Stimulated activated CD4-positive, alpha-beta T cell treated with anti-CD3 and anti-CD28 coated beads, Interleukin-1b, Interleukin-23, amount 100 ng/mL, for 1 hour (primary cell): ENCODE results near the gene ASPRV1.
"Not testable (repeated sequence)": the region's sequence is repeated elsewhere in the genome, so short reads cannot be mapped to it uniquely, and the experiment has no call there.

ENCODE experiments used
- DNase-seq, 2 donors: peaks; one replicate each; pipeline ENCODE4 v3.0.0-alpha.2; 2020; ENCODE audit warnings: low read depth in 2 of 2

ASPRV1 gene

GRCh38 chr2:69961496-69961895, at the start of gene ASPRV1:
Gene ASPRV1 (minus strand): TSS chr2:69961631. CDS start chr2:69961436, 195 bp downstream.
- no peak for DNase-seq

- DNase-seq, result no peak
These were observed 49.2 kb upstream of the ASPRV1 start for GRCh38 chr2:70010576-70011111.

- no peak for DNase-seq
These were observed 48.5 kb upstream of the ASPRV1 start for GRCh38 chr2:70009762-70010575.

GRCh38 chr2:70008290-70008689, 46.9 kb upstream of the ASPRV1 start:
- no peak for DNase-seq

DNA sequence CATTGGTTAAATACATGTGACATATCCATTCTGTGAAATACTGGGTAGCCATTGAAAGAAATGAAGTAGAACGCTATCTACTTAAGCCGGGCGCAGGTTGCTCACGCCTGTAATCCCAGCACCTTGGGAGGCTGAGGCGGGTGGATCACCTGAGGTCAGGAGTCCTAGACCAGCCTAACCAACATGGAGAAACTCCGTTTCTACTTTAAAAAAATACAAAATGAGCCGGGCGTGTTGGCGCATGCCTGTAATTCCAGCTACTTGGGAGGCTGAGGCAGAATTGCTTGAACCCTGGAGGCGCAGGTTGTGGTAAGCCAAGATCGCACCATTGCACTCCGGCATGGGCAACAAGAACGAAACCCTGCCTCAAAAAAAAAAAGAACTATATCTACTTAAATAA, 45.7 kb upstream of the ASPRV1 start:
- DNase-seq, result no peak

- DNase-seq, result no peak
These were observed 45.0 kb upstream of the ASPRV1 start for GRCh38 chr2:70006447-70006784.

GRCh38 chr2:70005752-70006446, 44.5 kb upstream of the ASPRV1 start:
- no peak for DNase-seq

DNA sequence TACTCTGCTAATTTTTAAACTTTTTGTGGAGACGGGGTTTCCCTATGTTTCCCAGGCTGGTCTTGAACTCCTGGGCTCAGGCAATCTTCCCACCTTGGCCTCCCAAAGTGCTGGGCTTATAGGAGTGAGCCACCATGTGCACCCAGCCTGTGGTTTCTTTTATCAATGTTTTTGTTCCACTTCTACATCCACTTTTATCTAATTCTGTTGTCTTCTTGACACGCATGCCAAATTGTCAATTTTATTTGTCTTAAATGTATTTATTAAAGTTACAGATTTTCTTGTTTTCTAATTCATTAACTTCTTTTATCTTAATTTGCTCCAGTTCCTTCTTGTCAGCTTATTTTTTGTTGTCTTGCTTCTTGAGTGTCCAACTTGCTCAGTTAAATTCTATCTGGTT, 43.8 kb upstream of the ASPRV1 start:
- DNase-seq, result no peak

DNA sequence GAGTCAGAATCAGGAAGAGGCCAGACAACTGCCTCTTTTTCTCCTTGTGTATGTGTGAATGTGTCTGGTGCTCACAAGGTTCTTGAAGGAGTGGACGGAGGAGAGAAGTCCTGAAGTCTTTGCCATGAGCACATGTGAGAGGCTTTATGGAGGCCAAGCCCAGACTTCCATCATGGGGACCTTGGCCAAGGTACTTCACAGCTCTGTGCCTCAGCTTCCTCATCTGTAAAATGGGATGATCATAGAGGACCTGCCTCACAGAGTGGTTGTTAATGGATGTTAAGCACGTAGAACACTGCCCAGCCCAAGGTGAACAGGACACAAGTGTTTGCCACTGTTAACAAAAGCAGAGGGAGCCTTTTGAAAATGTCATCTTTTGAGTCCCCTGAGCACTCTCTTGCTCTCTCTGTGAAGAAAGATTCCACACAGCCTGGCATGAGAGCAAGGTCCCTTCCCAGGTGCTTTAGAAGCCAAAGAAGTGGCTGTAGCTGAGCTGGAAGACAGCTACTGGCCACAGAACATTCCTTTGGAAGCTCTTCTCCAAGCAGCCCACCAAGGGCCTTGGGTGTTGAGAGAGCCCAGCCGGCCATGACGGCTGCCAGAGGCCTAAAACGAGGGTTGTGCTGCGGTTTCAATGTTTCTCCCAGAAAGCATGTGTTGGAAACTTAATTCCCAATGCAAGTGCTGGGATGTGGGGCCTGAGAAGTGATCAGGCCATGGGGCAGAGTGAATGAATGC, 41.8 kb upstream of the ASPRV1 start:
- no peak for DNase-seq

GRCh38 chr2:70002241-70002899, 40.9 kb upstream of the ASPRV1 start:
- DNase-seq, result no peak

DNA sequence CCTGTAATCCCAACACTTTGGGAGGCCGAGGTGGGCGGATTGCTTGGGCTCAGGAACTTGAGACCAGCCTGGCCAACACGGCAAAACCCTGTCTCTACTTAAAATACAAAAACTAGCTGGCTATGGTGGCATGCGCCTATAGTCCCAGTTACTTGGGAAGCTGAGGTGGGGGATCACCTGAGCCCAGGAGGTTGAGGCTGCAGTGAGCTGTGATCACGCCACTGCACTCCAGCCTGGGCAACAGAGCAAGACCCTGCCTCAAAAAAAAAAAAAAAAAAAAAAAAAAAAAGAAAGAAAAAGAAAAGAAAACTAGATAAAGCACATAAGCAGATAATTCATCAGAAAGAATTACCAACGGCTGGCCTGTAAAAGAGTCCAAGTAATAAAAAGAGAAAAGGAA, 39.1 kb upstream of the ASPRV1 start:
- DNase-seq, result not testable (repeated sequence)

DNA sequence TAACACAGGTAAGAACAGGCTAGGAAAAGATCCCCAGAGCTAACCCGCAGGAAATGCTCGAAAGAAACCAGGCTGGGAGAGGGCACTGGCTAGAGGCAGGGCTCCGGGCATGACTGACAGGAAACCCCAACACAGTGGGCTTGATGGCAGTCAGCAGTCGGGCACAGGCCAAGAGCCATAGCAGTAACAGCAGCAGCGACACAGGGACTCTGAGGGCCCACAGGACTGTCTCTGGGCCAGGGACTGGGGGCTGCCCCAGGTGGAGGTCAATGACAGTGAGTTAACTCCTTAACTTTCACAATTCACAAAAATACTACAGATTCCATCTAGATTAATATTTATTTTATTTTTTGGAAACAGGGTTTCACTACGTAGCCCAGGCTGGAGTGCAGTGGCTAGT, 37.3 kb upstream of the ASPRV1 start:
- DNase-seq, result no peak

GRCh38 chr2:69997015-69997830, 35.8 kb upstream of the ASPRV1 start:
- no peak for DNase-seq

- no peak for DNase-seq
These were observed 34.1 kb upstream of the ASPRV1 start for GRCh38 chr2:69995511-69995910.

DNA sequence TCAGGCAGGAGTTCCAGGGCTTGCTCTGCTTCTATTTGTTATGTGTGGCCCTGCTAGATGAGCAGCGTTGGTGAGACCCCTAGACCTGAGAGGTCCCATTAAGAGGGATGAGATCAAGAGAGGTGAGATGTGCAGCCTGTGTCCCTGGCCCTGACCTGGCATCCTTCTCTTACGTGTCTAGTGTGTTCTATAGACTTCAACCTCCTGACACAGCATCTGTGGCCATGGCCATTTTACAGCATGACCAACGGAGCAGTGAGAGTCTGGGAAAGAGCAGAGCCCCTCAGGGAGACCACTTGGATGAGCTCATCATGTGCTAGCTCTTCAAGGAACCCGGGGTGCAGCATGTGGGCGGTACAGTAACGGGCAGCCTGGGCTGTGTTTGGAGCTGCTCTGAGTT, 32.7 kb upstream of the ASPRV1 start:
- no peak for DNase-seq

- DNase-seq, result no peak
These were observed 32.3 kb upstream of the ASPRV1 start for GRCh38 chr2:69993708-69994107.

- no peak for DNase-seq
These were observed 31.7 kb upstream of the ASPRV1 start for GRCh38 chr2:69993048-69993565.

DNA sequence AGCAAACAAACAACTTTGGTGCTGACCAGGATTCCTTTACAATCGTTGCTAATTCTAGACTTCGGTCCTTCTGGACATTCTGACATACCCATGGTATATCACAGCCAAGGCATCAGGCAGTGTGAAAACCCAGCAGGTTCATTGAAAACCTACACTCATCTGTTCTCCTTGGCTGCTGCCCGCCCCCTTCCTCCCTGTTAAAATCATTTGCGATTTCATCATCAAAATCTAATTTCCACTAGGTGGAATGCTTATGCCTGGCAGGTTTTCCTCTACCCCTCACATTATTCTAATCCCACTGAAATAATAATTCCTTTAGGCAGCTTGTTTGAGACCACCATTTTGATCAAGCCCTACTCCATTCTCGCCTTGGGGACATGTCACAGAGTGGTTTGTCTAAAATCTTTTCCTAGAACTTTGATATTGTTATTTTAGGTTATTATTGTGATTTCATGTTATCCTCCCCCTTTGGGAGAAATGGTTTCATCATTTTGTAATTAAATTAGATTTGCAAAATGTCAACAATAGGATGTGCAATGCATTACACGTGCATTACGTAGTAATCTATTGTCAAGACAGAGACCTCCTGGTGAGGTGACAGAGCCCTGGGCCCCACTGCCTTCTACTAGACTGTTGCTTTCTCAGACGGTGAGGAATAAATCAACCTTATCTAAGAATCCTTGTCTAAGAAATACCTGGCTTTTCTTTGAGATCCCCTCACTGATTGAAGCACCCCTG, 31.0 kb upstream of the ASPRV1 start:
- DNase-seq, result no peak

DNA sequence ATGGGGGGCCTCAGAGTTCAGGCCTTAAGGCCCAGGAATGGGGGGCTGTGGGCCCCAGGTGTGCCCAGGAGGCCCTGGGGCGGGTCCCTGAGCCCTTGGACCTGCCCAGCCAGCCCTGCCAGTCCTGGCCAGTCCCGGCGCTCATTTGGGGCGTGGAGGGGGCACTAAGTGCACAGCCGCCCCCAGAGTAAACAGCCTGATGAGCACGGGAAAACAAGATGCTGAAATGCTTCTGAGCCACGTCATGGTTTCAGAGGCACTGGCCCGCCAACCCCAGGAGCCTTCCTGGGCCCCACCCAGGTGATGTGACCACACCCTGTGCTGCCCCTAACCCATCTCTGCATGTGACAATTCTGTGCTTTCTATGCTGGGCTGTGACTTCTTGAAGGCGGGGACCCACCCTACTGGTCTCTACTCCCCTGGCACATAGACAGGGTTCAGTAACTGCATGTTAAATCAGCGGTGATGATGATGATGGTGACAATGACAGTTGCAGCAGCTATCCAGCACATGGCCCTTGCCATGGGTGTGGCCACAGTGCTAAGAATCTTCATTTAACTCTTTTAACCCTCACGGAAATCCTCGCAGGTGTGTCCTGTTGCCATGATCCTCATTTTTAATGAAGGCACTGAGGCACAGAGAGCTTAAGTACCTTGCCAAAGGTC, 28.1 kb upstream of the ASPRV1 start:
- no peak for DNase-seq

- DNase-seq, result no peak
These were observed 27.6 kb upstream of the ASPRV1 start for GRCh38 chr2:69989009-69989408.
